Activated B cell treated with CpG ODN at 0.5 μM for 24 hours (primary cell): Measurements from ENCODE around the gene MAN1A2. TPM values are rescaled to one million over a fixed set of nuclear protein-coding genes. Genes with fewer than 3 reads are reported as not detected.

Experiments
- ATAC-seq: fragments of 200-7000 bp; cut with Tn5 transposase; one replicate; pipeline ENCODE4 v1.10.0; 2021; ENCODE audit warnings: low read depth, mild to moderate bottlenecking, moderate library complexity
- CTCF ChIA-PET: fragments of 350-600 bp; sonication (Branson Sonifier 250); formaldehyde crosslinking; loops from one replicate; lab custom pipeline; 2021; ENCODE audit warnings: antibody characterized with exemption; lab: Charles Lee
- POLR2A ChIA-PET: fragments of 350-600 bp; sonication (Branson Sonifier 250); formaldehyde crosslinking; loops from one replicate; lab custom pipeline; 2021; ENCODE audit warnings: antibody characterized with exemption; lab: Charles Lee
- DNase-seq: peaks from one replicate; pipeline ENCODE4 v3.0.0; 2022
- H3K27ac Mint-ChIP-seq: one replicate; pipeline ENCODE4 v1.8.0; 2020; ENCODE audit warnings: mixed read lengths
- H3K27me3 Mint-ChIP-seq: one replicate; pipeline ENCODE4 v1.8.0; 2021; ENCODE audit warnings: mixed read lengths
- H3K36me3 Mint-ChIP-seq: one replicate; pipeline ENCODE4 v1.8.0; 2021; ENCODE audit warnings: low read depth, mixed read lengths
- H3K4me1 Mint-ChIP-seq: one replicate; pipeline ENCODE4 v1.8.0; 2021; ENCODE audit warnings: mixed read lengths
- H3K4me3 Mint-ChIP-seq: one replicate; pipeline ENCODE4 v1.8.0; 2020; ENCODE audit warnings: mild to moderate bottlenecking, mixed read lengths
- H3K9me3 Mint-ChIP-seq: one replicate; pipeline ENCODE4 v1.8.0; 2020; ENCODE audit warnings: mixed read lengths
- CTCF ChIP-seq: fragments of 200-600 bp; IDR thresholded peaks from one replicate; pipeline ENCODE4 v1.8.0; 2022; ENCODE audit warnings: antibody characterized with exemption, mild to moderate bottlenecking
- intact Hi-C: fragments of 100-400 bp; cut with micrococcal nuclease; formaldehyde crosslinking; loops from one replicate; pipeline ENCODE4 v1.15.1; 2024
- total RNA-seq: library from RNA; stranded (reverse); gene quantifications from 2 replicates; pipeline ENCODE4 v1.2.3, GENCODE V29; 2022

Gene MAN1A2
- total RNA-seq, 1 donor from 2014 or later: 46.0 TPM

DNA sequence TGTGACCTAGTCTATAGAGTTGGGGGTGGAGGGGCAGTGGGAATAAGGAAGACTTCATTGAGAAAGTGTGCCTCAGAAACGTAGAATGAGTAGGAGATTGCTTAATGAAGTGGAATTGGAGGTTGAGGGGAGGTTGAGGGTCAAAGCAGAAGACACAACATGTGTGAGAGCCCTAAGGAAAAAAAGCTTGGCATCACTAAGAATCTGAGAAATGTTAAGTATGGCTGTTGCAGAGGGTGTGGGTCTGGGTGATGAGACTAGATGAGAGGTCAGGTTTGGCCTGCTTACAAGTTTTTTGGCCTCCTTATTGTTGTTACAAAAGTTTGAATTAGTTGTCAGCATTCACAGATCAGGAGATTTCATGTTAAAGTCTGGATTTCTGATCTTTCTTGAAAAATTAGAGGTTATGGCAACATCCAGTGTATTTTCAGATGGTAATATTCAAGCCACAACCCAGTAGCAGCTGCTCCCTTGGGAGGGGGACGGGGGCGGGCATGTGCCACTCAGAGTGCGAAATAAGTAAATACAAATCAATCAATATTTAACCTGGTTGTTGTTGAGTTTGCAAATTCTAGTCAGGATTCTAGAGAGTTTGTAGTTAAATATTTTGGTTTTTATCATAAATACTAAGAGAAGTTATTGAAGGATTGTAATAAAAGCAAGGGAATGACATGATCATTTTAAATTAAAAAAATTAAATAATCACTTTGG, 4.3 kb downstream of the MAN1A2 start:
- ChIA-PET POLR2A (no interaction called here), CTCF (no interaction called here)
- Mint-ChIP-seq H3K9me3 (no peaks in the 10 kb centered on the region), H3K27ac (no peak overlapping the region), H3K27me3 (no peaks in the 10 kb centered on the region), H3K4me1 (peaks cover 70% of the 10 kb centered on the region), H3K36me3 (peaks cover 5% of the 10 kb centered on the region), H3K4me3 (peak overlapping the region; percentile 7)
- DNase-seq: no peak
- no peak for ATAC-seq
- TF ChIP-seq CTCF: no peak
- intact Hi-C loops: loop anchor here (2.0 kb wide), 1 partner anchor 13 kb away; no protein-coding TSS in a partner anchor

GRCh38 chr1:117372863-117373412, 5.7 kb downstream of the MAN1A2 start:
- H3K27ac Mint-ChIP-seq: peak overlapping the region; percentile 42
- H3K4me1 Mint-ChIP-seq: peaks cover 65% of the 10 kb centered on the region
- peaks cover under 1% of the 10 kb centered on the region for H3K36me3 Mint-ChIP-seq
- ChIA-PET CTCF (no interaction called here), POLR2A (no interaction called here)
- H3K27me3 Mint-ChIP-seq: no peaks in the 10 kb centered on the region
- no peak overlapping the region for H3K4me3 Mint-ChIP-seq
- intact Hi-C loops: no loop called here
- H3K9me3 Mint-ChIP-seq: no peaks in the 10 kb centered on the region
- no peak for TF ChIP-seq CTCF
- no peak for DNase-seq
- no peak for ATAC-seq

- no peak overlapping the region for H3K27ac Mint-ChIP-seq
- intact Hi-C loops: no loop called here
- no peak for TF ChIP-seq CTCF
- H3K9me3 Mint-ChIP-seq: no peaks in the 10 kb centered on the region
- ATAC-seq: no peak
- H3K4me3 Mint-ChIP-seq: no peak overlapping the region
- CTCF ChIA-PET: no interaction called here
- peaks cover 55% of the 10 kb centered on the region for H3K4me1 Mint-ChIP-seq
- H3K27me3 Mint-ChIP-seq: no peaks in the 10 kb centered on the region
- POLR2A ChIA-PET: no interaction called here
- H3K36me3 Mint-ChIP-seq: no peaks in the 10 kb centered on the region
- DNase-seq: no peak
Observed at GRCh38 chr1:117373932-117374331, 6.7 kb downstream of the MAN1A2 start.

- H3K27me3 Mint-ChIP-seq: no peaks in the 10 kb centered on the region
- ChIA-PET POLR2A (no interaction called here), CTCF (no interaction called here)
- no peak for DNase-seq
- no peak for ATAC-seq
- peaks cover 54% of the 10 kb centered on the region for H3K4me1 Mint-ChIP-seq
- no peak overlapping the region for H3K27ac Mint-ChIP-seq
- H3K36me3 Mint-ChIP-seq: no peaks in the 10 kb centered on the region
- no peak for TF ChIP-seq CTCF
- no peak overlapping the region for H3K4me3 Mint-ChIP-seq
- intact Hi-C loops: no loop called here
- no peaks in the 10 kb centered on the region for H3K9me3 Mint-ChIP-seq
Observed at GRCh38 chr1:117375327-117375726, 8.1 kb downstream of the MAN1A2 start.

GRCh38 chr1:117387060-117387633, 19.9 kb downstream of the MAN1A2 start:
- Mint-ChIP-seq H3K9me3 (peaks cover 8% of the 10 kb centered on the region), H3K27me3 (no peaks in the 10 kb centered on the region), H3K4me3 (no peak overlapping the region), H3K36me3 (peaks cover 3% of the 10 kb centered on the region), H3K27ac (no peak overlapping the region), H3K4me1 (peaks cover 55% of the 10 kb centered on the region)
- intact Hi-C loops: loop anchor here (5.0 kb wide), 1 partner anchor 40 kb away; no protein-coding TSS in a partner anchor
- ATAC-seq (no peak), DNase-seq (no peak)
- ChIA-PET POLR2A (interaction anchor here (1.1 kb wide), 1 partner anchor 20 kb away, joined by 3 read pairs; the partner anchor contains the start of gene MAN1A2), CTCF (no interaction called here)
- TF ChIP-seq CTCF: no peak
